K562 (cell line): ENCODE measurements around the gene ATG10. TPM values are rescaled to one million over a fixed set of nuclear protein-coding genes. Genes with fewer than 3 reads are reported as not detected.

ENCODE experiments used
- ATAC-seq: fragments of 200-7000 bp; cut with Tn5 transposase; 3 replicates; pipeline ENCODE4 v1.9.1; 2020; ENCODE audit warnings: moderate library complexity
- BruUV-seq: library from RNA; stranded (reverse); fragments of 400-500 nt; replicated peaks from 2 replicates; lab custom pipeline; 2021; lab: Mats Ljungman, UMichigan
- CTCF ChIA-PET: fragments of 300-600 bp; formaldehyde crosslinking; extraction: SDS; loops from one replicate; lab custom pipeline; 2021; ENCODE audit warnings: low intra/inter-chr PET ratio; lab: Yijun Ruan, JAX
- POLR2A ChIA-PET: fragments of 300-600, 350-650 bp; sonication (Branson Sonifier 250); formaldehyde crosslinking; extraction: SDS; loops from one replicate; lab custom pipeline; 2021; ENCODE audit warnings: antibody characterized with exemption, inconsistent platforms; lab: Yijun Ruan, JAX
- DNase-seq, 4 experiments: peaks; one replicate each; pipeline versions ENCODE4 v3.0.0 to v3.0.0-alpha.2; 2011 to 2018; ENCODE audit warnings: low spot score in 3 of 4, mixed read lengths in 3 of 4; ENCODE audit errors: extremely low read depth in 1 of 4
- FAIRE-seq: peaks from 2 replicates; lab custom pipeline; 2011; peaks lifted over from hg19 to GRCh38; lab: Jason Lieb, UNC
- H2AFZ ChIP-seq: 2 replicates; pipeline ENCODE4 v1.6.0; 2011; ENCODE audit warnings: low read depth, low read length, control low read depth, inconsistent platforms
- H3K27ac ChIP-seq: fragments of 200-600 bp; 3 replicates; pipeline ENCODE4 v1.8.0; 2011; ENCODE audit warnings: low read depth, mild to moderate bottlenecking, control low read depth, inconsistent platforms, low read length, moderate library complexity, mixed read lengths; ENCODE audit errors: extremely low read depth
- H3K27me3 ChIP-seq, 2 experiments: fragments of 300-600 bp in 1 of 2; 2 replicates in 1 of 2; 3 replicates in 1 of 2; pipeline versions ENCODE4 v1.6.0 to v1.8.0; 2011; ENCODE audit warnings: inconsistent platforms in 2 of 2, low read length in 2 of 2, mild to moderate bottlenecking in 1 of 2, mixed read lengths in 1 of 2, moderate library complexity in 1 of 2; ENCODE audit not compliant: control insufficient read depth in 2 of 2, insufficient read depth in 2 of 2
- H3K36me3 ChIP-seq: fragments of 300-600 bp; 3 replicates; pipeline ENCODE4 v1.8.0; 2011; ENCODE audit warnings: mild to moderate bottlenecking, low read length, inconsistent platforms; ENCODE audit not compliant: control insufficient read depth, insufficient read depth
- H3K4me1 ChIP-seq, 2 experiments: fragments of 200-600 bp in 1 of 2; replicated peaks in 1 of 2; 2 replicates in 1 of 2; 3 replicates in 1 of 2; pipeline versions ENCODE4 v1.5.1 to v1.8.0; 2011; ENCODE audit warnings: inconsistent platforms in 2 of 2, low read length in 2 of 2, mild to moderate bottlenecking in 1 of 2, mixed read lengths in 1 of 2, moderate library complexity in 1 of 2; ENCODE audit not compliant: control insufficient read depth in 2 of 2, insufficient read depth in 2 of 2
- H3K4me2 ChIP-seq: 2 replicates; pipeline ENCODE4 v1.6.1; 2011; ENCODE audit warnings: low read length, control low read depth, inconsistent platforms, mixed read lengths; ENCODE audit not compliant: insufficient read depth
- H3K4me3 ChIP-seq: fragments of 200-600 bp; sonication (generic), shearing (Covaris generic); 2 replicates; pipeline ENCODE4 v1.5.1; 2016; ENCODE audit warnings: control low read depth, inconsistent platforms
- H3K79me2 ChIP-seq: fragments of 200-600 bp; 3 replicates; pipeline ENCODE4 v1.8.0; 2011; ENCODE audit warnings: low read length, inconsistent platforms; ENCODE audit not compliant: control insufficient read depth, insufficient read depth
- H3K9ac ChIP-seq, 2 experiments: 2 replicates each; pipeline versions ENCODE4 v1.6.0 to v1.6.1; 2011; ENCODE audit warnings: low read depth in 2 of 2, low read length in 2 of 2, control low read depth in 1 of 2, inconsistent platforms in 1 of 2, mild to moderate bottlenecking in 1 of 2, mixed read lengths in 1 of 2; ENCODE audit not compliant: insufficient read depth in 1 of 2
- H3K9me1 ChIP-seq: one replicate; pipeline ENCODE4 v1.6.0; 2011; ENCODE audit warnings: inconsistent platforms, mild to moderate bottlenecking, low read length, moderate library complexity; ENCODE audit not compliant: control insufficient read depth, insufficient read depth
- H3K9me3 ChIP-seq: replicated peaks from 2 replicates; pipeline ENCODE4 v1.5.1; 2011; ENCODE audit warnings: low read depth, low read length, inconsistent platforms; ENCODE audit not compliant: control insufficient read depth, insufficient read depth
- H4K20me1 ChIP-seq: replicated peaks from 2 replicates; pipeline ENCODE4 v1.6.1; 2011; ENCODE audit warnings: low read length, inconsistent platforms, mixed read lengths; ENCODE audit not compliant: control insufficient read depth, insufficient read depth
- CBX8 ChIP-seq: fragments of 200-600 bp; sonication (generic); IDR thresholded peaks from 2 replicates; pipeline ENCODE4 v1.6.1; 2012; ENCODE audit warnings: borderline replicate concordance, mixed run types, low read depth, mild to moderate bottlenecking, moderate library complexity, mixed read lengths, low read length, control low read depth, inconsistent platforms; ENCODE audit not compliant: poor library complexity, severe bottlenecking; ENCODE audit errors: extremely low read depth
- FOXO4 ChIP-seq: fragments of 450-650 bp; formaldehyde crosslinking; IDR thresholded peaks from 2 replicates; pipeline ENCODE4 v1.4.0; 2020; ENCODE audit warnings: mild to moderate bottlenecking, moderate library complexity
- JUND ChIP-seq, 2 experiments: IDR thresholded peaks; 2 replicates in 1 of 2; 3 replicates in 1 of 2; pipeline ENCODE4 v1.6.1; 2011; ENCODE audit warnings: borderline replicate concordance in 2 of 2, low read depth in 2 of 2, low read length in 2 of 2, improper control_type of control experiment in 1 of 2, missing biosample characterization in 1 of 2, missing genetic modification characterization in 1 of 2, missing genetic modification reagents in 1 of 2
- KDM1A ChIP-seq, 2 experiments: fragments of 450-650 bp; IDR thresholded peaks; 2 replicates each; pipeline ENCODE4 v1.6.1; 2016; ENCODE audit warnings: mild to moderate bottlenecking in 2 of 2
- KLF16 ChIP-seq: IDR thresholded peaks from 2 replicates; pipeline ENCODE4 v1.6.1; 2016; ENCODE audit warnings: antibody characterized with exemption
- RFX1 ChIP-seq: fragments of 450-650 bp; IDR thresholded peaks from 2 replicates; pipeline ENCODE4 v1.6.1; 2016; ENCODE audit warnings: mild to moderate bottlenecking, moderate library complexity
- TEAD4 ChIP-seq, 2 experiments: sonication (generic) in 1 of 2; formaldehyde crosslinking in 1 of 2; IDR thresholded peaks; 2 replicates each; pipeline versions ENCODE4 v1.6.1 to v1.8.0; 2012 to 2022; ENCODE audit warnings: borderline replicate concordance in 1 of 2, inconsistent platforms in 1 of 2, low read length in 1 of 2, mild to moderate bottlenecking in 1 of 2, missing genetic modification reagents in 1 of 2
- WGBS: fragments of 100-300 bp; shearing (Covaris generic); methylation state at CpG from one replicate; pipeline ENCODE4 v1.1.6; 2016; ENCODE audit warnings: low coverage, mixed read lengths; ENCODE audit not compliant: insufficient coverage; ENCODE audit errors: missing lambda C conversion rate; 5-methylcytosine and 5-hydroxymethylcytosine counted together
- in situ Hi-C: fragments of 300-500 bp; cut with MboI; formaldehyde crosslinking; loops from 4 replicates; pipeline ENCODE4 v1.15.0; 2018; ENCODE audit warnings: inconsistent platforms, mixed read lengths
- intact Hi-C: fragments of 100-400 bp; cut with micrococcal nuclease; formaldehyde crosslinking; loops from 2 replicates; pipeline ENCODE4 v1.14.2; 2022
- polyA plus RNA-seq, 8 experiments: library from polyadenylated mRNA; depleted of rRNA in 4 of 8; stranded (reverse) in 5 of 8; unstranded in 3 of 8; fragments of >200 nt; fragmentation: Nextera tagmentation in 2 of 8; fragmentation: Illumina TruSeq in 1 of 8; extraction: Ambion mirVana in 2 of 8; extraction: Trizol in 1 of 8; gene quantifications; 2 replicates each; pipeline versions ENCODE4 v1.2.1 to v1.2.3, GENCODE V29; 2011 to 2014; ENCODE audit warnings: inconsistent platforms in 1 of 8, missing spikeins in 1 of 8
- total RNA-seq, 7 experiments: library from RNA; depleted of rRNA in 6 of 7; stranded (reverse); fragments of >200 nt in 6 of 7; fragmentation: Illumina TruSeq in 2 of 7; extraction: Trizol in 2 of 7; gene quantifications; 2 replicates each; pipeline versions ENCODE4 v1.2.1 to v1.2.3, GENCODE V29; 2011 to 2021; ENCODE audit warnings: low replicate concordance in 1 of 7
- TF ChIP-seq, protein P1 (sequence below), 2 experiments: fragments of 250-450 bp in 1 of 2; fragments of 450-650 bp in 1 of 2; sonication (Bioruptor Pico) in 1 of 2; IDR thresholded peaks; 2 replicates each; pipeline versions ENCODE4 v1.6.1 to v1.8.0; 2016 to 2021; ENCODE audit warnings: mild to moderate bottlenecking in 2 of 2, moderate library complexity in 2 of 2, missing compliant biosample characterization in 1 of 2, missing genetic modification characterization in 1 of 2
- TF ChIP-seq, protein P2 (sequence below): fragments of 250-450 bp; sonication (Bioruptor Pico); IDR thresholded peaks from 2 replicates; pipeline ENCODE4 v1.4.0; 2020
- TF ChIP-seq, protein P3 (sequence below), 2 experiments: fragments of 200-800 bp in 1 of 2; sonication (Bioruptor generic) in 1 of 2; sonication (generic) in 1 of 2; formaldehyde crosslinking in 1 of 2; IDR thresholded peaks in 1 of 2; conservative IDR thresholded peaks in 1 of 2; 2 replicates each; pipeline versions ENCODE4 v1.5.0 to v1.6.1; 2016 to 2020; ENCODE audit warnings: missing compliant biosample characterization in 1 of 2, missing genetic modification characterization in 1 of 2, missing genetic modification reagents in 1 of 2
- TF ChIP-seq, protein P4 (sequence below): fragments of 250-450 bp; sonication (Bioruptor Pico); IDR thresholded peaks from 2 replicates; pipeline ENCODE4 v1.8.0; 2022; ENCODE audit warnings: inconsistent platforms
- TF ChIP-seq, protein P5 (sequence below): sonication (generic); IDR thresholded peaks from 2 replicates; pipeline ENCODE4 v1.6.1; 2016

The ATG10 gene
- total and polyA plus RNA-seq, 9 of the 15 experiments (the other 6 are each of a cell fraction or from before 2014, with no cell fraction given), result 7.0 to 18.8 (median 14.6) TPM

- no peaks in the 10 kb centered on the region for H3K27me3 ChIP-seq
- in situ Hi-C loops, result no loop called here
- H3K9me1 ChIP-seq, result no peaks in the 10 kb centered on the region
- H3K27ac ChIP-seq, result no peak overlapping the region
- FAIRE-seq (no peak), ATAC-seq (peak; percentile 47; the same call in 1 of the 3 replicates), DNase-seq (no peak)
- no peaks in the 10 kb centered on the region for H3K9me3 ChIP-seq
- WGBS, result 52% methylated on average over 4 of the region's 4 CpGs
- no peaks in the 10 kb centered on the region for H3K36me3 ChIP-seq
- no TSS peak for BruUV-seq
- CTCF ChIA-PET, result no interaction called here
- no peak overlapping the region for H3K4me2 ChIP-seq
- no peaks in the 10 kb centered on the region for H4K20me1 ChIP-seq
- peaks cover 0 to 5% of the 10 kb centered on the region in 2 experiments; a peak in 1 of 5 replicates for H3K4me1 ChIP-seq
- H3K9ac ChIP-seq, result no peak overlapping the region
- H2AFZ ChIP-seq, result peak overlapping the region; percentile 28
- intact Hi-C loops, result no loop called here
- H3K79me2 ChIP-seq, result no peaks in the 10 kb centered on the region
- POLR2A ChIA-PET, result interaction anchor here (0.6 kb wide), 1 partner anchor 10 kb away, joined by 3 read pairs; no protein-coding TSS in a partner anchor
- no peak overlapping the region for H3K4me3 ChIP-seq
- no peak for TF ChIP-seq RFX1
- TF ChIP-seq, protein P1, sequence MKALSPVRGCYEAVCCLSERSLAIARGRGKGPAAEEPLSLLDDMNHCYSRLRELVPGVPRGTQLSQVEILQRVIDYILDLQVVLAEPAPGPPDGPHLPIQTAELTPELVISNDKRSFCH (CRISPR knock-in tag; IDR thresholded peaks at IDR 0.05), result no peak
- TF ChIP-seq, protein P1 (tag; IDR thresholded peaks at IDR 0.05), result no peak
- TF ChIP-seq JUND (IDR thresholded peaks at IDR 0.05; ENCODE audit: borderline replicate concordance, low read depth, low read length), result no peak
- TF ChIP-seq JUND (tag; IDR thresholded peaks at IDR 0.05; ENCODE audit: borderline replicate concordance, low read depth, low read length), result no peak
- TF ChIP-seq, protein P2, sequence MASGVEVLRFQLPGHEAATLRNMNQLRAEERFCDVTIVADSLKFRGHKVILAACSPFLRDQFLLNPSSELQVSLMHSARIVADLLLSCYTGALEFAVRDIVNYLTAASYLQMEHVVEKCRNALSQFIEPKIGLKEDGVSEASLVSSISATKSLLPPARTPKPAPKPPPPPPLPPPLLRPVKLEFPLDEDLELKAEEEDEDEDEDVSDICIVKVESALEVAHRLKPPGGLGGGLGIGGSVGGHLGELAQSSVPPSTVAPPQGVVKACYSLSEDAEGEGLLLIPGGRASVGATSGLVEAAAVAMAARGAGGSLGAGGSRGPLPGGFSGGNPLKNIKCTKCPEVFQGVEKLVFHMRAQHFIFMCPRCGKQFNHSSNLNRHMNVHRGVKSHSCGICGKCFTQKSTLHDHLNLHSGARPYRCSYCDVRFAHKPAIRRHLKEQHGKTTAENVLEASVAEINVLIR (CRISPR knock-in tag), result no peak
- TF ChIP-seq, protein P3, sequence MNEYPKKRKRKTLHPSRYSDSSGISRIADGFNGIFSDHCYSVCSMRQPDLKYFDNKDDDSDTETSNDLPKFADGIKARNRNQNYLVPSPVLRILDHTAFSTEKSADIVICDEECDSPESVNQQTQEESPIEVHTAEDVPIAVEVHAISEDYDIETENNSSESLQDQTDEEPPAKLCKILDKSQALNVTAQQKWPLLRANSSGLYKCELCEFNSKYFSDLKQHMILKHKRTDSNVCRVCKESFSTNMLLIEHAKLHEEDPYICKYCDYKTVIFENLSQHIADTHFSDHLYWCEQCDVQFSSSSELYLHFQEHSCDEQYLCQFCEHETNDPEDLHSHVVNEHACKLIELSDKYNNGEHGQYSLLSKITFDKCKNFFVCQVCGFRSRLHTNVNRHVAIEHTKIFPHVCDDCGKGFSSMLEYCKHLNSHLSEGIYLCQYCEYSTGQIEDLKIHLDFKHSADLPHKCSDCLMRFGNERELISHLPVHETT (CRISPR knock-in tag; conservative IDR thresholded peaks at IDR 0.05 in 1 of 2, IDR thresholded peaks at IDR 0.05 in 1 of 2), result no peak
- TF ChIP-seq TEAD4 (IDR thresholded peaks at IDR 0.05; ENCODE audit: low read length), result no peak
- TF ChIP-seq TEAD4 (CRISPR knock-in tag; IDR thresholded peaks at IDR 0.05; ENCODE audit: borderline replicate concordance), result no peak
- no peak for TF ChIP-seq KLF16
- TF ChIP-seq FOXO4, result no peak
- TF ChIP-seq, protein P4, sequence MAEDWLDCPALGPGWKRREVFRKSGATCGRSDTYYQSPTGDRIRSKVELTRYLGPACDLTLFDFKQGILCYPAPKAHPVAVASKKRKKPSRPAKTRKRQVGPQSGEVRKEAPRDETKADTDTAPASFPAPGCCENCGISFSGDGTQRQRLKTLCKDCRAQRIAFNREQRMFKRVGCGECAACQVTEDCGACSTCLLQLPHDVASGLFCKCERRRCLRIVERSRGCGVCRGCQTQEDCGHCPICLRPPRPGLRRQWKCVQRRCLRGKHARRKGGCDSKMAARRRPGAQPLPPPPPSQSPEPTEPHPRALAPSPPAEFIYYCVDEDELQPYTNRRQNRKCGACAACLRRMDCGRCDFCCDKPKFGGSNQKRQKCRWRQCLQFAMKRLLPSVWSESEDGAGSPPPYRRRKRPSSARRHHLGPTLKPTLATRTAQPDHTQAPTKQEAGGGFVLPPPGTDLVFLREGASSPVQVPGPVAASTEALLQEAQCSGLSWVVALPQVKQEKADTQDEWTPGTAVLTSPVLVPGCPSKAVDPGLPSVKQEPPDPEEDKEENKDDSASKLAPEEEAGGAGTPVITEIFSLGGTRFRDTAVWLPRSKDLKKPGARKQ (CRISPR knock-in tag), result no peak
- TF ChIP-seq, protein P5, sequence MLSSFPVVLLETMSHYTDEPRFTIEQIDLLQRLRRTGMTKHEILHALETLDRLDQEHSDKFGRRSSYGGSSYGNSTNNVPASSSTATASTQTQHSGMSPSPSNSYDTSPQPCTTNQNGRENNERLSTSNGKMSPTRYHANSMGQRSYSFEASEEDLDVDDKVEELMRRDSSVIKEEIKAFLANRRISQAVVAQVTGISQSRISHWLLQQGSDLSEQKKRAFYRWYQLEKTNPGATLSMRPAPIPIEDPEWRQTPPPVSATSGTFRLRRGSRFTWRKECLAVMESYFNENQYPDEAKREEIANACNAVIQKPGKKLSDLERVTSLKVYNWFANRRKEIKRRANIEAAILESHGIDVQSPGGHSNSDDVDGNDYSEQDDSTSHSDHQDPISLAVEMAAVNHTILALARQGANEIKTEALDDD, result no peak
- no peak for TF ChIP-seq KDM1A (IDR thresholded peaks at IDR 0.05)
- no peak for TF ChIP-seq CBX8
Observed at GRCh38 chr5:81924442-81924841, 47.4 kb upstream of the ATG10 start.
